Activated CD4-positive, alpha-beta T cell treated with anti-CD3 and anti-CD28 coated beads, Interleukin-2, amount 10 ng/mL, durations not matched to agents 7 days and 5 days (primary cell): ENCODE measurements around the gene CELA2B. TPM values are rescaled to one million over a fixed set of nuclear protein-coding genes. Genes with fewer than 3 reads are reported as not detected.
"Not testable (repeated sequence)": the region's sequence is repeated elsewhere in the genome, so short reads cannot be mapped to it uniquely, and the experiment has no call there.

Experiments used
- CTCF ChIA-PET: fragments of 350-600 bp; sonication (Branson Sonifier 250); formaldehyde crosslinking; loops from one replicate; lab custom pipeline; 2021; ENCODE audit warnings: antibody characterized with exemption; lab: Charles Lee
- POLR2A ChIA-PET: fragments of 350-600 bp; sonication (Branson Sonifier 250); formaldehyde crosslinking; loops from one replicate; lab custom pipeline; 2021; ENCODE audit warnings: antibody characterized with exemption; lab: Charles Lee
- DNase-seq: peaks from one replicate; pipeline ENCODE4 v3.0.0-alpha.2; 2020
- H3K27ac Mint-ChIP-seq: one replicate; pipeline ENCODE4 v1.8.0; 2021; ENCODE audit warnings: mild to moderate bottlenecking, moderate library complexity, mixed read lengths
- H3K27me3 Mint-ChIP-seq: one replicate; pipeline ENCODE4 v1.8.0; 2021; ENCODE audit warnings: mixed read lengths
- H3K36me3 Mint-ChIP-seq: one replicate; pipeline ENCODE4 v1.8.0; 2021; ENCODE audit warnings: low read depth, mixed read lengths
- H3K4me1 Mint-ChIP-seq: one replicate; pipeline ENCODE4 v1.8.0; 2021; ENCODE audit warnings: mixed read lengths
- H3K4me3 Mint-ChIP-seq: one replicate; pipeline ENCODE4 v1.8.0; 2021; ENCODE audit warnings: mild to moderate bottlenecking, moderate library complexity, mixed read lengths
- H3K9me3 Mint-ChIP-seq: one replicate; pipeline ENCODE4 v1.8.0; 2021; ENCODE audit warnings: mixed read lengths
- total RNA-seq, 2 experiments: library from RNA; stranded (reverse); gene quantifications; one replicate each; pipeline ENCODE4 v1.2.3, GENCODE V29; 2021

The CELA2B gene
- total RNA-seq, 2 experiments from 2014 or later = not detected

- peaks cover 3% of the 10 kb centered on the region for H3K27me3 Mint-ChIP-seq
- H3K27ac Mint-ChIP-seq = no peak overlapping the region
- no peak overlapping the region for H3K4me3 Mint-ChIP-seq
- ChIA-PET CTCF (interaction anchor here (0.7 to 1.7 kb wide), 2 partner anchors 49 to 157 kb away, joined by 3 read pairs; no protein-coding TSS in a partner anchor), POLR2A (no interaction called here)
- DNase-seq = no peak
- H3K9me3 Mint-ChIP-seq = no peaks in the 10 kb centered on the region
- H3K36me3 Mint-ChIP-seq = no peaks in the 10 kb centered on the region
- H3K4me1 Mint-ChIP-seq = peaks cover 3% of the 10 kb centered on the region
Measured at GRCh38 chr1:15448877-15449462, 26.9 kb upstream of the CELA2B start.

GRCh38 chr1:15449567-15449966 lies 26.3 kb upstream of the CELA2B start:
- Mint-ChIP-seq H3K9me3 (no peaks in the 10 kb centered on the region), H3K36me3 (no peaks in the 10 kb centered on the region), H3K4me1 (peaks cover 3% of the 10 kb centered on the region), H3K27ac (no peak overlapping the region), H3K27me3 (peaks cover 3% of the 10 kb centered on the region), H3K4me3 (no peak overlapping the region)
- ChIA-PET POLR2A (no interaction called here), CTCF (interaction anchor here (1.7 kb wide), 1 partner anchor 50 kb away, joined by 3 read pairs; no protein-coding TSS in a partner anchor)
- DNase-seq = no peak

GRCh38 chr1:15451014-15451722 lies 24.7 kb upstream of the CELA2B start:
- ChIA-PET CTCF (interaction anchor here (1.0 kb wide), 1 partner anchor 9 kb away, joined by 3 read pairs; no protein-coding TSS in a partner anchor), POLR2A (no interaction called here)
- Mint-ChIP-seq H3K9me3 (no peaks in the 10 kb centered on the region), H3K36me3 (no peaks in the 10 kb centered on the region), H3K4me3 (no peak overlapping the region), H3K4me1 (no peaks in the 10 kb centered on the region), H3K27ac (no peak overlapping the region), H3K27me3 (peaks cover 3% of the 10 kb centered on the region)
- DNase-seq = no peak

- no peak overlapping the region for H3K27ac Mint-ChIP-seq
Measured at GRCh38 chr1:15452216-15452615, 23.7 kb upstream of the CELA2B start.

GRCh38 chr1:15452866-15453571 lies 22.9 kb upstream of the CELA2B start:
- CTCF ChIA-PET = no interaction called here
- Mint-ChIP-seq H3K4me3 (no peak overlapping the region), H3K9me3 (no peaks in the 10 kb centered on the region), H3K27ac (no peak overlapping the region), H3K27me3 (peaks cover under 1% of the 10 kb centered on the region), H3K4me1 (no peaks in the 10 kb centered on the region), H3K36me3 (no peaks in the 10 kb centered on the region)
- no peak for DNase-seq
- POLR2A ChIA-PET = no interaction called here

More at GRCh38 chr1:15452216-15452615, 23.7 kb upstream of the CELA2B start:
- Mint-ChIP-seq H3K36me3 (no peaks in the 10 kb centered on the region), H3K9me3 (no peaks in the 10 kb centered on the region), H3K27me3 (peaks cover 2% of the 10 kb centered on the region), H3K4me1 (no peaks in the 10 kb centered on the region), H3K4me3 (no peak overlapping the region)
- ChIA-PET CTCF (no interaction called here), POLR2A (no interaction called here)
- no peak for DNase-seq

- H3K9me3 Mint-ChIP-seq = no peaks in the 10 kb centered on the region
- H3K27ac Mint-ChIP-seq = no peak overlapping the region
- CTCF ChIA-PET = no interaction called here
- no peak overlapping the region for H3K4me3 Mint-ChIP-seq
- DNase-seq = no peak
- H3K36me3 Mint-ChIP-seq = no peaks in the 10 kb centered on the region
- H3K4me1 Mint-ChIP-seq = no peaks in the 10 kb centered on the region
- peaks cover 3% of the 10 kb centered on the region for H3K27me3 Mint-ChIP-seq
- POLR2A ChIA-PET = no interaction called here
Measured at GRCh38 chr1:15453734-15454133, 22.2 kb upstream of the CELA2B start.

- ChIA-PET POLR2A (no interaction called here), CTCF (no interaction called here)
- Mint-ChIP-seq H3K4me1 (no peaks in the 10 kb centered on the region), H3K36me3 (no peaks in the 10 kb centered on the region), H3K9me3 (no peaks in the 10 kb centered on the region), H3K27me3 (peaks cover 3% of the 10 kb centered on the region), H3K4me3 (no peak overlapping the region), H3K27ac (no peak overlapping the region)
- no peak for DNase-seq
Measured at GRCh38 chr1:15454256-15454655, 21.6 kb upstream of the CELA2B start.

- Mint-ChIP-seq H3K4me3 (no peak overlapping the region), H3K4me1 (no peaks in the 10 kb centered on the region), H3K36me3 (no peaks in the 10 kb centered on the region), H3K9me3 (no peaks in the 10 kb centered on the region), H3K27me3 (peaks cover 4% of the 10 kb centered on the region), H3K27ac (no peak overlapping the region)
- ChIA-PET POLR2A (no interaction called here), CTCF (no interaction called here)
- DNase-seq = no peak
Measured at GRCh38 chr1:15455522-15455921, 20.4 kb upstream of the CELA2B start.

- Mint-ChIP-seq H3K27me3 (peaks cover 4% of the 10 kb centered on the region), H3K27ac (no peak within 1 kb of the TSS), H3K4me1 (no peaks in the 10 kb centered on the region), H3K9me3 (no peaks in the 10 kb centered on the region), H3K4me3 (no peak within 1 kb of the TSS), H3K36me3 (no peaks in the 10 kb centered on the region)
- DNase-seq = no peak
- ChIA-PET POLR2A (no interaction called here), CTCF (interaction anchor here (0.7 kb wide), 2 partner anchors 122 to 165 kb away, joined by 5 to 6 read pairs; no protein-coding TSS in a partner anchor)
Measured at GRCh38 chr1:15456313-15456954, 19.5 kb upstream of the CELA2B start, which contains the start of gene CELA2A. CELA2A (plus strand) TSS chr1:15456732; CDS start chr1:15456754, 22 bp downstream.

GRCh38 chr1:15457585-15457984 lies 18.3 kb upstream of the CELA2B start:
- ChIA-PET CTCF (interaction anchor here (0.6 to 0.8 kb wide), 2 partner anchors 14 to 41 kb away, joined by 3 read pairs; no protein-coding TSS in a partner anchor), POLR2A (no interaction called here)
- DNase-seq = no peak
- Mint-ChIP-seq H3K27me3 (peaks cover 4% of the 10 kb centered on the region), H3K36me3 (no peaks in the 10 kb centered on the region), H3K4me3 (no peak overlapping the region), H3K9me3 (no peaks in the 10 kb centered on the region), H3K4me1 (no peaks in the 10 kb centered on the region), H3K27ac (no peak overlapping the region)

GRCh38 chr1:15458388-15458787 lies 17.5 kb upstream of the CELA2B start:
- H3K9me3 Mint-ChIP-seq, H3K4me3 Mint-ChIP-seq, DNase-seq, H3K27ac Mint-ChIP-seq, H3K36me3 Mint-ChIP-seq, H3K27me3 Mint-ChIP-seq, H3K4me1 Mint-ChIP-seq, POLR2A ChIA-PET: not testable (repeated sequence)
- CTCF ChIA-PET = interaction anchor here (0.6 kb wide), 1 partner anchor 61 kb away, joined by 3 read pairs; no protein-coding TSS in a partner anchor

GRCh38 chr1:15459771-15460707 lies 15.9 kb upstream of the CELA2B start:
- no peak overlapping the region for H3K4me3 Mint-ChIP-seq
- no peaks in the 10 kb centered on the region for H3K36me3 Mint-ChIP-seq
- H3K27ac Mint-ChIP-seq = no peak overlapping the region
- CTCF ChIA-PET = interaction anchor here (0.5 to 0.6 kb wide), 3 partner anchors 87 to 475 kb away, joined by 3 read pairs; no protein-coding TSS in a partner anchor
- peaks cover 4% of the 10 kb centered on the region for H3K27me3 Mint-ChIP-seq
- no peaks in the 10 kb centered on the region for H3K9me3 Mint-ChIP-seq
- POLR2A ChIA-PET = no interaction called here
- DNase-seq = no peak
- H3K4me1 Mint-ChIP-seq = no peaks in the 10 kb centered on the region
